Pancreas (tissue), 10 donors: ENCODE data around the gene PCBD1. TPM values are rescaled to one million over a fixed set of nuclear protein-coding genes. Genes with fewer than 3 reads are reported as not detected.

Experiments
- ATAC-seq, 4 donors: fragments of 200-7000 bp; cut with Tn5 transposase; one replicate each; pipeline versions ENCODE4 v1.8.0 to v1.9.1; 2020; ENCODE audit warnings: mild to moderate bottlenecking in 4 of 4, moderate library complexity in 4 of 4
- DNase-seq, 6 donors: peaks; one replicate each; pipeline ENCODE4 v3.0.0-alpha.2; 2020
- FAIRE-seq: peaks from 2 replicates; lab custom pipeline; 2012; peaks lifted over from hg19 to GRCh38; lab: Jason Lieb, UNC
- H3K27ac ChIP-seq, 4 donors: fragments of 200-600 bp; sonication (generic); 1 replicate in 3 of 4; 2 replicates in 1 of 4; pipeline versions ENCODE4 v1.5.0 to v1.8.0; 2020
- H3K27me3 ChIP-seq, 4 donors: fragments of 200-600 bp; one replicate each; pipeline ENCODE4 v1.8.0; 2021
- H3K36me3 ChIP-seq, 3 donors: fragments of 200-600 bp; sonication (generic) in 1 of 3; one replicate each; pipeline versions ENCODE4 v1.5.0 to v1.8.0; 2020 to 2021
- H3K4me1 ChIP-seq, 3 donors: fragments of 200-600 bp; one replicate each; pipeline ENCODE4 v1.8.0; 2021
- H3K4me3 ChIP-seq, 4 donors: fragments of 200-600 bp; sonication (generic) in 2 of 4; one replicate each; pipeline versions ENCODE4 v1.5.0 to v1.8.0; 2020 to 2021
- H3K9me3 ChIP-seq, 4 donors: fragments of 200-600 bp; one replicate each; pipeline ENCODE4 v1.8.0; 2021
- CTCF ChIP-seq, 4 donors: fragments of 200-600 bp; sonication (generic) in 3 of 4; IDR thresholded peaks; one replicate each; pipeline versions ENCODE4 v1.5.0 to v1.8.0; 2021; ENCODE audit warnings: antibody characterized with exemption in 4 of 4
- WGBS, 2 donors: extraction: QIAGEN DNeasy Blood & Tissue Kit; methylation state at CpG; one replicate each; pipeline ENCODE4 v1.1.7; 2013; 5-methylcytosine and 5-hydroxymethylcytosine counted together
- intact Hi-C, 3 donors: fragments of 100-400 bp; cut with DNase I; formaldehyde crosslinking; loops; one replicate each; pipeline versions ENCODE4 v1.11.1 to v1.14.2; 2022
- polyA plus RNA-seq, 2 donors: library from polyadenylated mRNA; stranded (reverse); fragments of 200-250 nt; gene quantifications; one replicate each; pipeline ENCODE4 v1.2.3, GENCODE V29; 2013
- total RNA-seq, 6 donors: library from RNA; stranded (reverse); fragmentation: NEBNext Ultra II Directional in 4 of 6; extraction: Animal tissue kit (Norgen Biotek cat#: 25700) in 4 of 6; gene quantifications; one replicate each; pipeline versions ENCODE4 v1.2.1 to v1.2.4, GENCODE V29; 2021 to 2023
- donor health status: healthy with polysubstance abuse.
- donor health status: DM: no; HTN: no; CAD: no; lungs with moderate emphysema.
- donor health status: DM: no; HTN: no; CAD: no.
- donor health status: control.
- donor health status: control.
- donor health status: Bipolar disorder and iron deficiency.
- donor health status: DM: yes; HTN: yes; CAD: no.
- donor health status: DM: no; HTN: no; CAD: no.
- donor health status: DM: no; HTN: no; CAD: no.
- donor health status: DM: yes; HTN: yes; CAD: no.

PCBD1 gene
- total and polyA plus RNA-seq, 8 donors, result 63.6 to 95.9 (median 76.9) TPM

GRCh38 chr10:70930263-70931000 is 42.1 kb upstream of the PCBD1 start:
- intact Hi-C loops, result no loop called here
- ATAC-seq (no peak), FAIRE-seq (no peak), DNase-seq (peak in 1 of 6 donors; percentile 9)
- Histone ChIP-seq H3K27me3 (no peaks in the 10 kb centered on the region), H3K4me3 (no peak overlapping the region), H3K36me3 (no peaks in the 10 kb centered on the region), H3K27ac (no peak overlapping the region), H3K9me3 (no peaks in the 10 kb centered on the region), H3K4me1 (no peaks in the 10 kb centered on the region)
- TF ChIP-seq CTCF (IDR thresholded peaks at IDR 0.05), result no peak
- 70 to 77% methylated on average over 17 of the region's 17 CpGs for WGBS, 2 donors

GRCh38 chr10:70928140-70928539 is 39.8 kb upstream of the PCBD1 start:
- no peaks in the 10 kb centered on the region for H3K36me3 ChIP-seq
- no peak for TF ChIP-seq CTCF (IDR thresholded peaks at IDR 0.05)
- no peaks in the 10 kb centered on the region for H3K4me1 ChIP-seq
- intact Hi-C loops, result loop anchor here in 2 of 3 donors (5.0 kb wide), 3 partner anchors 279 to 359 kb away; no protein-coding TSS in a partner anchor
- H3K9me3 ChIP-seq, result no peaks in the 10 kb centered on the region
- no peak overlapping the region for H3K27ac ChIP-seq
- ATAC-seq, result no peak
- FAIRE-seq, result no peak
- H3K4me3 ChIP-seq, result no peak overlapping the region
- no peaks in the 10 kb centered on the region for H3K27me3 ChIP-seq
- 59 to 68% methylated on average over 8 of the region's 8 CpGs for WGBS, 2 donors
- peak in 1 of 6 donors; percentile 20 for DNase-seq

GRCh38 chr10:70927189-70927943 is 39.0 kb upstream of the PCBD1 start:
- Histone ChIP-seq H3K27me3 (no peaks in the 10 kb centered on the region), H3K4me1 (no peaks in the 10 kb centered on the region), H3K4me3 (no peak overlapping the region), H3K9me3 (no peaks in the 10 kb centered on the region), H3K36me3 (no peaks in the 10 kb centered on the region), H3K27ac (no peak overlapping the region)
- ATAC-seq (no peak), FAIRE-seq (no peak), DNase-seq (peak in 1 of 6 donors; percentile 16)
- no peak for TF ChIP-seq CTCF (IDR thresholded peaks at IDR 0.05)
- intact Hi-C loops, result loop anchor here in 2 of 3 donors (5.0 kb wide), 3 partner anchors 280 to 360 kb away; no protein-coding TSS in a partner anchor
- 65 to 67% methylated on average over 13 of the region's 13 CpGs for WGBS, 2 donors

GRCh38 chr10:70926226-70927000 is 38.0 kb upstream of the PCBD1 start:
- no peaks in the 10 kb centered on the region for H3K9me3 ChIP-seq
- DNase-seq (peak in 1 of 6 donors; percentile 44), FAIRE-seq (no peak), ATAC-seq (no peak)
- no peak for TF ChIP-seq CTCF (IDR thresholded peaks at IDR 0.05)
- H3K4me3 ChIP-seq, result no peak overlapping the region
- H3K27ac ChIP-seq, result no peak overlapping the region
- H3K4me1 ChIP-seq, result no peaks in the 10 kb centered on the region
- H3K36me3 ChIP-seq, result no peaks in the 10 kb centered on the region
- no peaks in the 10 kb centered on the region for H3K27me3 ChIP-seq
- 67 to 74% methylated on average over 18 of the region's 18 CpGs for WGBS, 2 donors
- intact Hi-C loops, result loop anchor here in 2 of 3 donors (5.0 kb wide), 3 partner anchors 281 to 361 kb away; no protein-coding TSS in a partner anchor
